Right renal pelvis (tissue), 4 donors: ENCODE data around the gene GTF2F1. TPM values are rescaled to one million over a fixed set of nuclear protein-coding genes. Genes with fewer than 3 reads are reported as not detected.
A peak's percentile ranks its signal among the peaks of the same experiment; 100 is the strongest.
"Not testable (repeated sequence)": the region's sequence is repeated elsewhere in the genome, so short reads cannot be mapped to it uniquely, and the experiment has no call there.

Experiments used
- DNase-seq, 4 donors: peaks; one replicate each; pipeline ENCODE4 v3.0.0-alpha.2; 2013; ENCODE audit warnings: low read depth in 4 of 4, low spot score in 3 of 4, missing footprints in 1 of 4
- polyA plus RNA-seq, 4 donors: library from polyadenylated mRNA; unstranded; fragments of 120-200 nt; gene quantifications; one replicate each; pipeline ENCODE4 v1.2.1, GENCODE V29; 2013; ENCODE audit not compliant: insufficient read length in 4 of 4

Gene GTF2F1
- polyA plus RNA-seq, 4 donors, result 85.2 to 111 (median 90.7) TPM

DNA sequence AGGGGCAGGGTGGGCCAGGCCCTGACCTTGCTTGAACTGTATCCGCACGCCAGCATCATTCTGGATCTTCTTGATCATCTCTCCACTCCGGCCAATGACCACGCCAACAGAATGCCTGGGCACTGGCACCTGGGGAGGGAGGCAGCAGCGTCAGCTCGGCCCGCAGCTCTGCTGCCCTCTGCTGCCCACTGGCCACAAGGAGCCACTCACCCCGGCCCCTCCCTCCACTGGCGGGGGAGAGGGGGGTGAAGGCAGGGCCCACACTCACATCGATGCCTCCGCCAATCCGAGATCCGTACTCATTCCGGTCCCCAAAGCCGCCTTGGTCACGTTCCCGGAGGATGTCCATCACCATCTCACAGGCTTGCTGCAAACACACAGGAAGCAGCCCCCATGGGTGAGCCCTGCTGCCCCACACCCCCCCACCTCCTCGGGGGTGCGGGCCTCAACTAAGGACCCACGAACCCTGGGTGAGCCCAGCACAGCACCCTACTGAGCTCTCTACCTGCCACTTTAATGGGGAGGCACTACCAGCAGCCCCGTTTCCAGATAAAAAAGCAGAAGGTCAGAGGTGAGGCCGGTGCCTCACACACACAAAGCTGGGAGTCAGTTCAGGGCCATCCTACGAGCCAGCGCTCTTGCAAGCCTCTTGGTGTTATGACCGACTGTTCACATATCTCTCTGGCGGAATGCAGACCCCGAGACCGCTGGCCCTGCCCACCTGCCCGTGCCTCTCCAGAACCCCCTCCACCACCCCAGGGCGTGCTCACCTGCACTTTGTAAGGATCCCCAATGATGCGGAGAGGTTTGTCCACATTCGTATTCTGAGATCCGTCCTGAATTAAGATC, 25.0 kb upstream of the GTF2F1 start:
- no peak for DNase-seq

DNA sequence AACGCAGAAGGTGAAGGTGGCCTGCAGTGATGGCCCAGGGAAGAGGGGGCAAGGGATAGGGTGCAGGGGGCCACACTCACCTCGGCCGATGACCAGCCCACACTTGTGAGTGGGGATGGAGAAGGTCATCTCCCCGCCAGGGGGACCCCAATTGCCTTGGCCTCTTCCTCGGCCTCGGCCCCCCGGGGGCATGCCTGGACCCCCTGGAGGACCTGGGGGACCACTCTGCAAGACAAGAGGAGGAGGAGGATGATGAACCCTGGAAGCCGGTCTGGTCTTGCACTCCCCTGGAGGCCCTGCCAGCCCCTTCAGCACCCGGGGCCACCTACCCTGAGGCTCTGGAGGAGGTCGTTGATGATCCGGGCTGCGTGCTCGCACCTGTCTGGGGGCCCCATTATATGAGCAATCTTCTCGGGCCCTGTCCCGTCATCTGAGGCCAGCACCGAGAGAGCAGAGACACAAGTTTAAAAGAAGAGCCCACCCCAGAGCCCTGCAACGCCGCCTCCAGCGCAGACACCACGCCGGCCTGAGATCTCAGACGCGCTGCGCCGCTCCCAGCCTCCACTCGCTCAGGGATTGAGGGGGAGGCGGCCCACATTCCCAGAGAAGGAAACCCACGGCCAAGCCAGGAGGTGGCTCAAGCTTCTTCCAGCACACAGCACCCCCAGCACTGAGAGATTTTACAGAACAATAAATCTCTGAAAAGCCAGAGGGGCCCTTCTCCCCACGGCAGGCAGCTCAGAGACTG, 23.9 kb upstream of the GTF2F1 start:
- DNase-seq, result no peak

DNA sequence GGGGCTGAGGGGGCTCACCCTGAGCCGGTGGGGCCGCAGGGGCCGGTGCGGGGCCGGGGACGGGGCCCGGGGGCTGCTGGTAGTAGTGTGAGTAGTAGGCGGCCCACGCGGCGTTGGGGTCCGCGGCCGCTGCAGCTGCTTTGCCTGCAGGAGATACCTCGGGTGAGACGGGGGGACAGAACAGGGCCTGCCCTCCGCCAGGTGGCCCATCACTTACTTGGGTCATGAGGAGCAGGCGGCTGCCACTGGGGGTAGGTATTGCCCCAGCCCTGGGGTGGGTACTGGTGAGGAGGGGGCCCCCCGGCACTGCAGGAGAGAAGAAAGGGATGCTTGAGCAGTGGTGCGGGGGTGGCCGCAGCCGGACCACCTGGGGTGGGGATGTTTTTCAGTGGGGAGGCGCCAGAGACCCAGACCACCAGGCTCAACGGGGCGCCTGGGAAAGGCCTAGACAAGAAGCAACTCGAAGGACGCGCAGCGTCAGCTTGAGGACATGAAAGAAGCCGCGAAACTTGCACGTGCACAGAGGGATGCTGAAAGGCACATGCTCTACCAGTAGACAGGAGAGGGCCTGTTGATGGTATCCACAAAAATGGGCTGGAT, 22.7 kb upstream of the GTF2F1 start:
- DNase-seq, result no peak

DNA sequence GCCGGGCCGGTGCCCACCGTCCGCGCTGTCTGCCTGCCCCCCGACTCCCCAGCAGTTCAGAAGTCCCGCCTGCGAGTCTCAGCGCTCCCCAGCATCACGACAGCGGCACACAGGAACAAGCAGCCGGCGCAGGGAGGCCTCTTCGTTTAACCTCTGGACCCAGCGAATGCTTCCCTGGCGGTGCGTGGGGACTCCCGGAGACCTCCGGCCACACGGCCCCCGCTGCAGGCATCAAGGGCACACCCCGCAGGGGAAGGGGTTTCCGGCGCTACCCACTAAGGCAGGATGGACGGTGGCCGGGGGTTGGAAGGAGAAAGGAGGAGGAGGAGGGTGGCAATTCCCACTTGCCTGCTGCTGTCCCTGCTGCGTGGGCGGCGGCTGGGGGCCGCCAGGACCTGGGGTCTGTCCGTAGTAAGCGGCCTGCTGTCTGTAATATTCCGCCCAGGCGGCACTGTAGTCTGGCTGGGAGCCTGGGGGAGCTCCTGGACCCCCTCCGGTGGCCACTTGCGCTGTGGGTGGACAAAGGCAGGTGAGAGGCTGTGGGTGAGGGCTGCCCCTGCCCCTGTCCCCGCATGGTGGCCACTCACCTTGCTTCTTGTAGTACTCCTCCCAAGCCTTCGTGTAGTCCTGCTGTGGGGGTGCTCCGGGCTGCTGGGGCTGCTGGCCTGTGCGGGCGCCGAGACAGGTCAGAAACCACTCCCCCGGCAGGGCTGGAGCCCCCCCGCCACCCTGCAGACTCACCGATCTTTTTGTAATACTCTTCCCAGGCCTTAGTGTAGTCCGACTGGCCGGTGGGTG, 22.0 kb upstream of the GTF2F1 start:
- DNase-seq, result no peak

DNA sequence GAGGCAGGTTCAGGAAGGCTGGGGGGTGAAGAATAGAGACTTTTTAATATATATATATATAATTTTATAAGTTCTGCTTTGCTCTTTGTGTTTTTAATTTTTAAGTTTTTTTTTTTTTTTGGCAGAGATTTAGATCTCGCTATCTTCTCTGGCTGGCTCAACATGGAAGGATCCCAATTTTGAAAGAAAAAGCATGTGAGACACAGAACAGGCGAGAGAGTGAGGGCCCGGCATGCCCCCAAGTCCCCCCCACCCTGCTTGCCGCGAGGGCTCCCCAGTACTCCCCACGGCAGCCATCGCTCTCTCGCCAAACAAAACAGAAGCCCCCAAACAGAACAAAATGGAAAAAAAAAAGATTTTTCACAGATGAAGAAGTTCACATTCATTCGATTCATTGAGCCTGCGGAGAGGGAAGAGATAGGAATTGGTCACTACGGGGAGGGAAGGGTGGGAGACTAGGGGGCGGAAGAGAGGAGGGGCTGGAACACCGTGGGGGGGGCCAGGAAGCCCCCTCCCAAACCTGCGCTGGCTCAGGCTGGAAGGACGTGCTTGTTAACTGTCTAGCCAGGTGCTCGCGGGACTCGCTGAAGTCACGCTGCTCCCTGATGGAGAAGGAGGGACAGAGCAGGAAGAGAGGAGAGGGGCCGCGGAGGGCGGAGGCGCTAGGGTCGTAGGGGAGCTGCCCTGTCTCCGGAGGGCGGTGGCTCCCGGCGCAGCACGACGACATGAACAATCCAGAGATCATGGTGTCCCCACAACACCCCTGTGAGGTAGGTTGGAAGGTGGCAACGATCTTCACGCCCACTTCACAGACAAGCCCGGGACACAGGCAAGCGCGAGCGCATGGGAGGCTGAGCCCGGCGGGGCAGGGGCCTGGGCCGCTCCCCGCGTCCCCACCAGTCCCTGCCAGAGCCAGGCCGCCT, 21.0 kb upstream of the GTF2F1 start:
- DNase-seq, result no peak

DNA sequence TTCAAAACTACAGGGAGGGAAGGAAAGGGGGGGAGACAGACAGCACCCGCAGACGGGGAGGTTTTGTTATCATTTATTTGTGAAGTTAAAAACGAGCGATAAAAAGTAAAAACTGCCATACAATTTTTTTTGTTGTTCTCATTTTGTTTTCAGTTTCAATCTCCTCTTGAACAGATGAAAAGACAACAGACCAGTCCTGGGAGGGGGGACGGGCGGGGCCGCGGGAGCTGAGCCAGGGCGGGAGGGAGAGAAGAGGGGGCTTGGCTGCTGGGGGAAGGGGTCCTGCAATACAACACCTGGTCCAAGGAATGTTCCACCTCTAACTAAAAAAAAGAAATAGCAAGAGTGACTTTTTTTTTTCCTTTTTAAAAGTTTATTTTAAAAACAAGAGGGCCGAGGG, 20.3 kb upstream of the GTF2F1 start:
- DNase-seq, result no peak

DNA sequence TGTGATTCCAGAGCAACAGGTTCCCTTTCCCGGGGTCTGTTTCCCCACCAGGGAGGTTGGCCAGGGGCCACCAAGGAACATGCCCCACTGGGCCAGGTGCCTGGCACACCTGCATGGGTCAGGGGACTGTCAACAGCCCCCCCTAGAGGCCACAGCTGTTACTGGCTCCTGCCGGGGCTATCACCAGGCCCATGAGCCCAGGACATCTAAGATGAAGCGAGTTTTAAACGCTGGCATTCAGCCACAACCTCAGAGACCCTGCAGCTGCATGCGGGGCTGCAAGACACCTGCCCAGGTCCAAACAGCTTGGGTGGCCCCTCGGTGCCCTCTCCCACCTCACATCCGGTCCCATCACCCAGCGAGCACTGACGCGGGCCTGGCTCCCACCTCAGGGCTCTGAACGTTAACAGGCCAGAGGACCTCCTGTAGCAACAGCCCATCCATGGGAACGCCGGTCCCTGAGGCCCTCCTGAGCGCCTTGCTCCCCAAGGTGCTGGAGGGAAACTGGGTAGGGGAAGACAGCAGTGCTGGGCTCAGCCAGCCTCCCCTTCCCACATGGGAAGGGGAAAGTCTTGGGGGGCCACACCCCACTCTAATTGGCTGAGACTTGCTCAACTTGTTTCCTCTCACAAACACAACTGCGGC, 19.6 kb upstream of the GTF2F1 start:
- DNase-seq, result no peak

DNA sequence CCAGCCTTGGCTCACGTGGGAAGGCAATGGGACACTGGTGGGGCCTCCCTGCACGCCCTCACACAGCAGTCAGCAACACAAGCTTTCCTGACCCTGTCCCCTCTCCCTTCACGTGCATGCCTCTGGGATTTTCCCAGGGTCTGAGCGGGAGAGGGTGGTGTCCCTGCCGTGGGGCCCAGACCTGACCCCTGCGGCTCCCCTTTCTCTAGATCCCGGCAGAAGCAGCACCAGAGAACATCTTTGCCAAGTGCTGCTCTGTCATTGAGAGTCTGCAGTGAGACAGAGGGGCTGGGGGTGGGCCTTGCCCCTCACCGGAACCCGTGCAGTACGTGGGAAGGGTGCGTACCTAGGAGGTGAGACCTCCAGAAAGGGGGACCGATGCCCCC, 19.1 kb upstream of the GTF2F1 start:
- no peak for DNase-seq

DNA sequence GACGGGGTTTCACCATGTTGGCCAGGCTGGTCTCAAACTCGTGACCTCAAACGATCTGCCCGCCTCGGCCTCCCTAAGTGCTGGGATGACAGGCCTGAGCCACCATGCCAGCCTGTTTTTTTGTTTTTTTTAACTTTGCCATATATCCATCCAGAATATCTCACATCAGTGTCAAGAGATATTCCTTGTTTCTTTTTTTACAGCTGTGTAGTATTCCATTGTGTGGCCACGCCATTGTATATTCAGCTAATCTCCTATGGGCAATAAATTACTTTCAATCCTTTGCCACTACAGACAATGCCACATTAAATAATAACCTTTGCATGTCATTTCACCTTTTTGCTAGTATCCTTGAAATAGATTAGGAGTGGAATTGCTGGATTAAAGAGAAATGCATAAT, 16.4 kb upstream of the GTF2F1 start:
- DNase-seq, result no peak

DNA sequence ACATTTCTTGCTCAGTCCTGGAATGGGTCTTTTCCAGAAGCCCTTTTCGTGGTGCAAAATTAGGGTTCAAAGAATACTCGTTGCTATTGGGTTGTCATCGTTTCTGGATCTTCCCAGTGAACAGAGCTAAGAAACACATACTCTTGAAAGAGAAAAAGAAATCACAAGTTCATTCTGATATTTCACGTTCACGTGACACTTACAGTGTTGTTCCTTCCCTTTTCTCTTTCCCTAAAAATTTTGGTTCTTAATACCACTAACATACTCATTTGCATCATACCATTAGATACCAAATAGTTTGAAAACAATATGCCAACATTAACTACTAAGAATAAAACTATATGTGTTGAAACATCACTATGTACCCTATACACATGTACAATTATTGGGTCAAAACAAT, 13.4 kb upstream of the GTF2F1 start:
- no peak for DNase-seq

DNA sequence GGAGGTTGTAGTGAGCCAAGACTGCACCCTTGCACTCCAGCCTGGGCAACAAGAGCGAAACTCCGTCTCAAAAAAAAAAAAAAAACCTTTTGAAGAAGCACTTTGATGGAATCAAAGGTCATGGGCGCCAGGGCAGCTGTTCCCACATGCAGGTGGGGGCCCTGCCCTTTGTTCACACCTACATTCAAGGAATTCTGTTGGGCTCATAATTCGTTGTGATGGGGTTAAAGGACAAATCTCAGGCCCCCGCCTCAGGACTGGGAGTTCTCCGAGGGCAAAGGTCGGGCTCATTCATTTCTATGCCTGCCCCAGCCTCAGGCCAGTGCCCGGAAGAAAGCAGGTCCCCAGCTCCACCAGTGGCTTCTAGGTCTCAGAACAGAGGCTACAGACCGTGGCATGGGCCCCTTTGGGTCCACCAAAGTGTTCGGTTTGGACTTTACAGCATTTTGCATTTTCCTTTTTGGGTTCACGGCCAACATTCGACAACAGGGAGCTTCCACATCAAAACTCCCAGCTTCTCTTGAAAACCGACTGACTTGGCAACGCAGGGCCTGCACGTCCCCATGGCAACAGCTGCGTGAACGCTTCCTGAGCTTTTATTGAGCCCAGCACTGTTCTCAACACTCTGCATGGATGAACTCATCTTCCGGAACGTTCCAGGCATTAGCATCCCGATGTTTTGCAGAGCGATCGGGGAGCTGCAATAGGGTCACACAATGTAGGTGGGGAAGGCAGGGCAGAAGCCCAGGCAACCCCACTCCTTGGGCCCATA, 10.1 kb upstream of the GTF2F1 start:
- DNase-seq, result peak in 1 of 4 donors; percentile 60

DNA sequence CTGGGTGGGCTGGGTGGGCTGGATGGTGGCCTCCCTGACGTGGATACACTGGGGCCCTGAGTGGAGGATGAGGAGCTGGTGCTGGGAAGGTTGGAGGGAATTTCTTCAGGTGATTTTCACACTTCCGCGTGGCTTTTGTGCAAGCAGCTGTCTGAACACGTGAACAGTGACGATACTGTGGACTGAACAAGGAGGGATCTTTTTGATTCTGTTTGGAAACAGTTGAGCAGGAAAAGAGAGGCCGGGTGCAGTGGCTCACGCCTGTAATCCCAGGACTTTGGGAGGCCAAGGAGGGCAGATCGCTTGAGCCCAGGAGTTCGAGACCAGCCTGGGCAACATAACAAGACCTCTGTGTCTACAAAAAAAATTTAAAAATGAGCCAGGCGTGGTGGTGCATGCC, 9.1 kb upstream of the GTF2F1 start:
- no peak for DNase-seq

DNA sequence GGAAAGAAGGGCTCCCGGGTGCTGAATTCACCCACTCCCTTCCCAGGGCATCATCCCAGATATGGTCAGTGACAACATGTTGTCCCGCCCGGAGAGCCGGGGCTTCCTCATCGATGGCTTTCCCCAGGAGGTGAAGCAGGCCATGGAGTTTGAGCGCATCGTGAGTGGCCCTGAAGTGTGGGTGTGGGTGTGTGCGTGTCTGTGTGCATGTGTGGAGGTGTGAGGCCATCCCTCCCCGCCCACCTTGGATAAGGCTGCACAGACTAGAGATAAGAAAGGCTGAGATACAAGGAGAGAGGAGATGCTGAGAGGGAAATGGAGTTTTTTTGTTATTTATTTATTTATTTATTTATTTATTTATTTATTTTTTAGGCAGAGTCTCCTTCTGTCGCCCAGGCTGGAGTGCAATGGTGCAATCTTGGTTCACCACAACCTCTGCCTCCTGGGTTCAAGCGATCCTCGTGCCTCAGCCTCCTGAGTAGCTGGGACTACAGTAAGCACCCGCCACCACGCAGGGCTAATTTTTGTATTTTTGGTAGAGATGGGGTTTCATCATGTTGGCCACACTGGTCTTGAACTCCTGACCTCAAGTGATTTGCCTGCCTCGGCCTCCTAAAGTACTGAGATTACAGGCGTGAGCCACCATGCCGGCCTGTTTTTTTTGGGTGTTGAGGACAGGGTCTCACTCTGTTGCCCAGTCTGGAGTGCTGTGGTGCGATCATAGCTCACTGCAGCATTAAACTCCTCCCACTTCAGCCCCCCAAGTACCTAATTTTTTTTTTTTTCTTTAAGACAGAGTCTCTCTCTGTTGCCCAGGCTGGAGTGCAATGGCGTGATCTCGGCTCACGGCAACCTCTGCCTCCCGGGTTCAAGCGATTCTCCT, 7.3 kb upstream of the GTF2F1 start:
- DNase-seq, result not testable (repeated sequence)

DNA sequence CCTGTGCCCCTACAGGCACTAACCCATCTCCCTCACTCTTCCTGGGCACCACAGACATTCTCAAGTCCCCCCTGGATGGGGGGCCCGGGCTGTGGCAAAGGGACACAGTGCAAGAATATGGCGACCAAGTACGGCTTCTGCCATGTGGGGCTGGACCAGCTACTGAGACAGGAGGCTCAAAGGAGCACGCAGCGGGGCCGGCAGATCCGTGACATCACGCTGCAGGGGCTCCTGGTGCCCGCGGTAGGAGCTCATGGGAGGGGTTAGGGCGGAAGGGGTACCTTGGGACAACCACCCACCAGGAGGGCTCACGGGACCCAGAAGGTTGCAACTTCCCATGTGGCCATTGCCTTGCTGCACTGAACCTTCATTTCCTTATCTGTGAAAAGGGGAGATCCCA, 3.3 kb upstream of the GTF2F1 start:
- DNase-seq, result no peak

DNA sequence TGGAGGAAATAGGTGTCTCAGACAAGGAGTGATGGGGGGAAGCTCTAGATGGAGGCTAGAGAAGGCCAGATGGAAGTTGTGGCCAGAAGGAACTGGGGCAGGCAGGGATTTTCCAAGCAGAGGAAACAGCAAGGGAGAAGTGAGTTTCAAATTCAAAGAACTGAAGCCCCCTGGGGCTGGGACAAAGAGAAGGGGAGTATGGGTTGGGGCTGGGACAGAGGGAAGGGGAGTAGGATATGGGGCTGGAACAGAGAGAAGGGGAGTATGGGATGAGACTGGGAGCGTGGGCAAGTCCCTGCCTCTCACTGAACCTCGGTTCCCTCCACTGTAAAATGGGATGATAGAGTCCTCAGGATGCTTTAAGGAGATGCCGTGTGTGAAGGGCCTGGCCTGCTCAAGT, 1.9 kb upstream of the GTF2F1 start:
- no peak for DNase-seq

DNA sequence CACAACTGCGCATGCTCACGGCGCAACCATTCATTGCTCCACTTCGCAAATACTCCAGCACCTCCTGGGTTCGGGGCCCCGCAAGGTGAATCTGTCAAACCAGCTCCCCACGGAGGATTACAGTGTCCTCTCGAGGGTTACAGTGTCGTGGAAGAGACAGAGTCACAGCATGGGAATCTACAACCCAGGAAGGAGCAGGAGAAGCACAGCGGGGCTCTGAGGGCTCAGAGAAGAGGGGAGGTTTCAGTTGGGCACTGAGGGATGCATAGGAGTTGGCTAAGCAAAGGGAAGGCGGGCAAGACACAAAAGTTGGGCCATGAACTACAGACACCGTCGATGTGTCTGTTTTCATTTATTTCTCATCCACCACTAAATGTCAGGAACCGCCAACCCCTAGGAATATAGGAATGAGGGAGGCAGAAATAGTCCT, 1.0 kb upstream of the GTF2F1 start:
- DNase-seq, result no peak

DNA sequence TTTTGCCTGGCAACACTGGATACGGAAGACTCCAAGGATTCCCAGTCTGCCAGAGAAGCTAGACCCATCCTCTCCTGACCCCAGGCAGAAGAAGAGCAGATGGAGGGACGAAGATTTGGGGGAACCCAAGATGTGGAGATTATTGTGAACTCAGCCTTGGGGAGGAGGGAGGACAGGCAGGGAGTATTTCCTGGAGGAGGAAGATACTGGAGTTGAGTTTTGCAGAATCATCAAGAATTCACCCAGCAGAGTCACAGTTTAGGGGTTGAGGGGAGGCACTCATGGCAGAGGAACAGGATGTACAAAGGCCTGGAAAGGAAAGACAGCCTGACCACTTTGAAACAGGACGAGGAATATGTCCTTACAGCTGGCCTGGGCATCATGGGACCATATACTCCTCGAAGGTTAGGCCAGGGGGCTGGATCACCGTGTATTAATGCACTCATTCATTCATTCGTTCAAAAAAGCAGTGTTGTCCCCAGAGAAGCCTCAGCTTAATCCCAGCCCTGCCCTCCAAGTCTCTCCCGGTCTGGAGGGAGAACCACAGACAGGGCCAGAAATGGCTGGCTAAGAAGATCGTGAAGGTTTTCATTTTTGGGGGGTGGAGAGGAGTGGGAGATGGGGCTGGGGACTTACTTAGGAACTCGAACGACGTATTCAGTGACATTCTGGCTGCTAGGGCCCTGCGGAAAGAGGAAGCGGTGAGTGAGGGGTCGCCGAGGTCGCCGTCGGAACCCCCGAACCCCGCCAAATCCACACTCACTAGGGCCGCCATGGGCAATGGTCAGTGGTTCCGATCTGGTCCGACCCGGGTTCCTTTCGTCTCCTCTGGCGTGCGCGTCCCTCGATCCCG, 517 bp downstream of the GTF2F1 start:
- no peak for DNase-seq
